Activated CD4-positive, alpha-beta T cell treated with anti-CD3 and anti-CD28 coated beads, Interleukin-10, Interleukin-2, amounts not matched to agents 100 ng/mL and 50 ng/mL, durations not matched to agents 16 hours and 8 hours (primary cell): Measurements from ENCODE around the gene MTAP.

Source experiments
- DNase-seq: peaks from one replicate; pipeline ENCODE4 v3.0.0-alpha.2; 2020

The MTAP gene

DNA sequence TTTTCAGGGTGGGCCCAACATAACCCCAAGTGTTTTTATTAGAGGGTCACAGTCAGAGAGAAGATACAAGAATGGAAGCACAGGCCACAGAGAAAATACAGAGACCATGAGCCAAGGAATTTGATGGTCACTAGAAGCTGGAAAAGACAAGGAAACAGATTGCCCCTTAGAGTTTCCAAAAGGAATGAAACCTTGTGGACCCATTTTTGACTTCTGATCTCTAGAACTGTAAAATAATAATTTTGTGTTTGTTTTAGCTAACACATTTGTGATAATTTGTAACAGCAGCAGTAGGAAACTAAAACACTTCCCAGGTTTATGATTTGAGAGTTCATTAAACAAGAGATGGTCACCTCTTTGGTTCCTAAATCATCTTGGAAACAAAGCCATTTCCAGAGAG lies 169.9 kb downstream of the MTAP start:
- DNase-seq = no peak

GRCh38 chr9:21974343-21974721 lies 171.9 kb downstream of the MTAP start:
- no peak for DNase-seq

GRCh38 chr9:21974722-21975409 lies 172.4 kb downstream of the MTAP start:
- peak; percentile 34 for DNase-seq

DNA sequence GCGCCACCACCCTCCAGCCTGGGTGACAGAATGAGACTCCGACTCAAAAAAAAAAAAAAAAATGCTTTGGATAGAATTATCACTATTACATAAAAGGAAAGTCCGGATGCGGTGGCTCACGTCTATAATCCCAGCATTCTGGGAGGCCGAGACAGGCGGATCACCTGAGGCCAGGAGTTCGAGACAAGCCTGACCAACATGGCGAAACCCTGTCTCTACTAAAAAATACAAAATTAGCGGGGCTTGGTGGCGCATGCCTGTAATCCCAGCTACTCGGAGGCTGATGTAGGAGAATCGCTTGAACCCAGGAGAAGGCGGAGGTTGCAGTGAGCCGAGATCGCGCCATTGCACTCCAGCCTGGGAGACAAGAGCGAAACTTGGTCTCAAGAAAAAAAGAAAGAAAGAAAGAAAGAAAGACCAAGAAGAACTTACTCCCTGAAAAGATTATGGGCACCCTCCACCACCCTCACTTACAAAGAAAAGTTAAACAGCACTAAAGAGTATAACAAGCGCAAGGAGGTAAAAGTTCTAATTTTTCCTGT lies 174.0 kb downstream of the MTAP start:
- no peak for DNase-seq

DNA sequence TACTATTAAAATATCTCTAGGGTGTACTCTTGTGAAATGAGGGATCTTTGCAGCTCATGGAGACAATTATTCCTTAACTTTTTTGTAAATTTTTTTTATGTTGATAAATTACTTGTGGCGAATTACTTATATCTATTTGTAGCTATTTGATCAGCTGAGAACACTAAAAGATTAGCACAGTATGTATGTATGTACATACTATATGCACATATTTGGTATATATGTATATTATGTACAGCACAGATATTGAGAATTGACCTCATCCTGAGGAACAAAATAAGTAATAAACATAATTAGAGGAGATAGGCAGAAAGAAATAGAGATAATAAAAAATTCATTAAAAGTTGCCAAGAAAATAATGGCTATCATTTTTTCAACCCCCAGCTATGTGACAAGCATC lies 180.0 kb downstream of the MTAP start:
- DNase-seq = no peak

DNA sequence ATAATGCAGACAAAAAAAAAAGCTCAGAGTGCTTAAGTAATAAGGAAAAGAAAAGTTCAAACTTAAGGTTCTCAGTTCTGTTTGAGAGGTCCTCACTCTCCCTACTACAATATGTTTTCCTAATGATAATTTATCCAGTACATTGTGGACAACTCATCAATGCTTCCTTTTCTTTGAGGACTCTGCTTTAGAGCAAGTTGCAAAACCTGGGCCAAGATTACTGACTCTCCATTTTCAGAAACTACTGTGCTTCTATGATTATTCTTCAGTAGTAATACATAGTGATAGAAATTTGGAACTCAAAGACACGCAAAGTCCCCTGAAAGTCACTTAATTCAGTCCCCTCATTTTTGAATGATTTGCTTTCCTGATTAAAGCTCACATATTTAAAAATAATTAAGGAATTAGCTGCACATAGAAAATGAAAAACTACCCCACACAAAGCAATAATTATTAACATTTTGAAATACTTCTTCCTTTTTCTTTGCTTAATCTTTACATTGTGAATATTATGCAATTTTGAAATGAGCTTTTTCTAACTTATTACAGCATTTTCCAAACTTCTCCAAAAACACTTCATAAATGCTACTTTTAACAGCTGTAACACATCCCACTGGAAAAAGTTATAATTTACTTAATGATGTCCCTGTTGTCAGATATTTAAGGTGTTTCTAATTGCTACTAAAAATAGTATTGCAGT lies 180.6 kb downstream of the MTAP start:
- no peak for DNase-seq

DNA sequence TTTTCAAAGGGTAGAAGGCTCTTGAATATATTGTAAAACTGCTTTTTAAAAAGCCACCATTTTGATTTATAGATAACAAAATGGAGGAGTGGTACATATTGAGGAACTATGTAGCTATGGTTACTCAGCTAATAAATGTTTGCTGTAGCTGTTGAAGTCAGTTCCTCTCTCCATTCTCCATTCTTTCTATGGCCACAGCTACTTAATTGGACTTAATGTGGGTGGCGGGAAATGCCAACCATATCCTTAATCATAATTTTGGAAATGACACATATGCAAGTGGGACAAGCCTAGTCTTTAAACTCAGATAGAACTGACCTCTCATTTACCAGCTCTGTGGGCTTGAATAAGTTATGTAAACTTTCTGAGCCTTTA lies 181.1 kb downstream of the MTAP start:
- no peak for DNase-seq

DNA sequence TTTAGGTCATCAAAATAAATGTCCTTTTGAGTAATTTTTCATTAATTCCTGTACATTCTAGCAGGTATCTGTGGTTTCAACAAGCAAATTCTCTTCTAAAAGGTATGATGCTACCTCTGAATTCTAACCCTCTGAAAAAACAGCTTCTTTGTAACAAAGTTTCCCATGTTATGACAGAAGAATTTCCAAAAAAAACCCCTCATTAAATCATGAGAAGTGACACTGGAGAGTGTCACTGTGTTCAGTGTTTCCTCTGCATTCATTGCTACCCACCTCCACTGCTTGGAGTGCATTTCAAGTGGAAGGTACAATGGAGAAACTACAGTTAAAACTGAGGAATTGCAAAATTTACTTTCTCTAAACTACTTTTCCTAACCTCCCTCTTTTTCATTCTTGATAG lies 181.7 kb downstream of the MTAP start:
- no peak for DNase-seq

DNA sequence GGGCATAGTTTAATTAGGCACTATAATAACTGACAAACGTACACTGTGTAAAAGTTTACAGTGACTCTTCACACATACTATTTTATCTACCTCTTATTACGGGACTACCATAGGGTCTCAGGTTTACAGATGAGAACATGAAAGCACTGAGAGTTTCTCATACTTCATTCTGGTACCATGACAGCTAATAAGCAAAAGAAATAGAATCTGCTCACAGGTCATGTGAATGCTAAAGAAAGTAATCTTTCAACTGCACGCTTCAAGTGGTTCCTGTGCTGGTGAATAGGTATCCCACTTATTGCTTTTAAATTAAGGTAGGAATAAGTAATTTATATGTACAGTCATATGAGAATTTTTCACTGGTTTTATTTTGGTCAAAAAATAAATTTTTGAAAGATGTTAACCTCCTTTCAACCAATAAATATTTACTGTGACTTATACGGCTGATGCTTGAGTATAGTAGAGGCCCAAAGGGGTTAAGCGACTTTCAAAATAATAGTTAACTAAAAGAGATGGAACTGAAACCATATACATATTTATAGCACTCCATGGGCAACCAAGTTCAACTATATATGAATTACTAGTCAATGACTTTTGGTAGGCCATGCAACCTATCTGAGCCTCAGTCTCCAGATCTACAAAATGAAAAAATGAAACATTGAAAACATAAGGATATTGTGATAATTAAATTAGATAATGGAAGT lies 183.7 kb downstream of the MTAP start:
- DNase-seq = no peak
